ENCODE results near the gene MPIG6B. TPM values are rescaled to one million over a fixed set of nuclear protein-coding genes. Genes with fewer than 3 reads are reported as not detected.
A peak's percentile ranks its signal among the peaks of the same experiment; 100 is the strongest.

Gene MPIG6B
- total and polyA plus RNA-seq, 3 donors from 2014 or later, result 0.74 to 1.3 (median 0.94) TPM

- WGBS, 2 donors, result 57 to 65% methylated on average over 3 of the region's 3 CpGs
- H3K9me3 ChIP-seq, result no peaks in the 10 kb centered on the region
- TF ChIP-seq POLR2A (IDR thresholded peaks at IDR 0.05), result no peak
- TF ChIP-seq CTCF (IDR thresholded peaks at IDR 0.05), result no peak
- H3K27me3 ChIP-seq, result no peaks in the 10 kb centered on the region
- intact Hi-C loops (cut with DNase I; ENCODE audit: low total_unique reads), result no loop called here
- H3K4me3 ChIP-seq, result no peak overlapping the region
- peaks cover 10% of the 10 kb centered on the region for H3K4me1 ChIP-seq
- H3K36me3 ChIP-seq (ENCODE audit: low read depth, missing control alignments), result no peaks in the 10 kb centered on the region
- no peak for DNase-seq
- H3K27ac ChIP-seq, result no peak overlapping the region
Observed at GRCh38 chr6:31697555-31697954, 25.6 kb upstream of the MPIG6B start.

GRCh38 chr6:31700740-31701401 lies 22.3 kb upstream of the MPIG6B start:
- intact Hi-C loops (cut with DNase I; ENCODE audit: low total_unique reads), result no loop called here
- H3K4me1 ChIP-seq, result peaks cover 10% of the 10 kb centered on the region
- H3K4me3 ChIP-seq, result no peak overlapping the region
- H3K36me3 ChIP-seq (ENCODE audit: low read depth, missing control alignments), result no peaks in the 10 kb centered on the region
- no peak overlapping the region for H3K27ac ChIP-seq
- no peaks in the 10 kb centered on the region for H3K27me3 ChIP-seq
- no peak for TF ChIP-seq POLR2A (IDR thresholded peaks at IDR 0.05)
- no peak for TF ChIP-seq CTCF (IDR thresholded peaks at IDR 0.05)
- no peaks in the 10 kb centered on the region for H3K9me3 ChIP-seq
- DNase-seq, result no peak
- WGBS, 2 donors, result 86 to 91% methylated on average over 5 of the region's 5 CpGs

- no peaks in the 10 kb centered on the region for H3K36me3 ChIP-seq (ENCODE audit: low read depth, missing control alignments)
- no peak for TF ChIP-seq POLR2A (IDR thresholded peaks at IDR 0.05)
- TF ChIP-seq CTCF (IDR thresholded peaks at IDR 0.05), result no peak
- 18 to 26% methylated on average over 6 to 7 of the region's 7 CpGs for WGBS, 2 donors
- peak overlapping the region; percentile 82 to 85 for H3K4me3 ChIP-seq
- DNase-seq, result no peak
- peaks cover 10% of the 10 kb centered on the region for H3K4me1 ChIP-seq
- H3K27ac ChIP-seq, result peak overlapping the region; percentile 82 to 97
- intact Hi-C loops (cut with DNase I; ENCODE audit: low total_unique reads), result no loop called here
- no peaks in the 10 kb centered on the region for H3K27me3 ChIP-seq
- no peaks in the 10 kb centered on the region for H3K9me3 ChIP-seq
Observed at GRCh38 chr6:31701666-31702404, 21.3 kb upstream of the MPIG6B start.

GRCh38 chr6:31702405-31702818 lies 20.8 kb upstream of the MPIG6B start:
- TF ChIP-seq CTCF (IDR thresholded peaks at IDR 0.05) (no peak), POLR2A (IDR thresholded peaks at IDR 0.05) (no peak)
- peak; percentile 49 for DNase-seq
- peak overlapping the region; percentile 82 to 97 for H3K27ac ChIP-seq
- intact Hi-C loops (cut with DNase I; ENCODE audit: low total_unique reads), result no loop called here
- peaks cover 10% of the 10 kb centered on the region for H3K4me1 ChIP-seq
- no peaks in the 10 kb centered on the region for H3K36me3 ChIP-seq (ENCODE audit: low read depth, missing control alignments)
- H3K4me3 ChIP-seq, result peak overlapping the region; percentile 82 to 85
- H3K27me3 ChIP-seq, result no peaks in the 10 kb centered on the region
- H3K9me3 ChIP-seq, result no peaks in the 10 kb centered on the region
- 0% methylated on average over 10 of the region's 10 CpGs for WGBS, 2 donors
